ENCODE results near the gene SLC22A23. TPM values are rescaled to one million over a fixed set of nuclear protein-coding genes. Genes with fewer than 3 reads are reported as not detected.

The SLC22A23 gene
- total and polyA plus RNA-seq, 12 donors: 2.3 to 18.5 (median 5.3) TPM

DNA sequence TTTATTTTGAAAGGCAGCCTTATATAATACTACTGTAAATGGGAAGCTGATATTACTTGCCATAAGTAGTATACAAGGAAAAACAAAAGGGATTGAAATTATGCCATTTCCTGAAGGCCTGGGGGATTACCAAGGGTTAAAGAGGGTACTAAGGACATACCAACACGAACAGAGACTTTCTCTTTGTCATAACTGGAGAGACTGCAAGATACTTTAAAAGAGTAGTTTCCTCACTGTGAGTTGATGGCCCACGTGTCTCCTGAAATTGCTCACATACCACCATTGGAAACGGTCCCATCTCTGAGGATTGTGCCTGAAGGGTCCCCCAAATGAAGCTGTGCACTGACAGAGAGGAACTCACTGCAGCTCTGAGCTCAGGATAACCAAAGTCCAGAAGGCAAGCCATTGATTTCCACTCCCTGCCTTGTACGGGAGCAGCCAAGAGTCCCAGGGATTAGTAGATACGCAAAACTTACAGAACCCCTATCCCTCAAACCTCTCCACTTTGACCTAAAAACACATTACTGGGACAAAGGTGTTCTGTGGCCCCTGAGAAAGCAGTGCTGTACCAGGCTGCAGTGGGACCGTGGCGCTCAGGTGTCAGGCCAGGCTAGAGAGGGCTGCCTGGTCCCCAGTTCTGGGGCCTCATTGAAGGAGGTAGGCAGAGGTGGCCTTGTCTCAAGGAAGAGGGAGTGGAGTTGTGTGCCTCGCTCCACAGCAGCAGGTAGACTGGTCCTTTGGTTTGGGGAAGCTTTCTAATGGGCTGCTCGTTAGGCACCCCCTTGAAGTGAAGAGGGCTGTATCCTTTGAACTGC is 182.9 kb downstream of the SLC22A23 start:
- TF ChIP-seq, protein P1, sequence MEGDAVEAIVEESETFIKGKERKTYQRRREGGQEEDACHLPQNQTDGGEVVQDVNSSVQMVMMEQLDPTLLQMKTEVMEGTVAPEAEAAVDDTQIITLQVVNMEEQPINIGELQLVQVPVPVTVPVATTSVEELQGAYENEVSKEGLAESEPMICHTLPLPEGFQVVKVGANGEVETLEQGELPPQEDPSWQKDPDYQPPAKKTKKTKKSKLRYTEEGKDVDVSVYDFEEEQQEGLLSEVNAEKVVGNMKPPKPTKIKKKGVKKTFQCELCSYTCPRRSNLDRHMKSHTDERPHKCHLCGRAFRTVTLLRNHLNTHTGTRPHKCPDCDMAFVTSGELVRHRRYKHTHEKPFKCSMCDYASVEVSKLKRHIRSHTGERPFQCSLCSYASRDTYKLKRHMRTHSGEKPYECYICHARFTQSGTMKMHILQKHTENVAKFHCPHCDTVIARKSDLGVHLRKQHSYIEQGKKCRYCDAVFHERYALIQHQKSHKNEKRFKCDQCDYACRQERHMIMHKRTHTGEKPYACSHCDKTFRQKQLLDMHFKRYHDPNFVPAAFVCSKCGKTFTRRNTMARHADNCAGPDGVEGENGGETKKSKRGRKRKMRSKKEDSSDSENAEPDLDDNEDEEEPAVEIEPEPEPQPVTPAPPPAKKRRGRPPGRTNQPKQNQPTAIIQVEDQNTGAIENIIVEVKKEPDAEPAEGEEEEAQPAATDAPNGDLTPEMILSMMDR (IDR thresholded peaks at IDR 0.05): no peak
- no peak for TF ChIP-seq POLR2A (IDR thresholded peaks at IDR 0.05)
- H3K27me3 ChIP-seq: no peaks in the 10 kb centered on the region
- no peaks in the 10 kb centered on the region for H3K4me1 ChIP-seq (replicated peaks in 1 of 2)
- H3K27ac ChIP-seq: no peak overlapping the region
- 66 to 89% (median 83%) methylated on average over 3 to 9 of the region's 9 CpGs for WGBS, 4 donors
- DNase-seq: no peak
- H3K9me3 ChIP-seq (replicated peaks in 1 of 3): no peaks in the 10 kb centered on the region
- intact Hi-C loops (cut with DNase I): loop anchor here in 1 of 2 donors (10.0 kb wide), 1 partner anchor 721 kb away; no protein-coding TSS in a partner anchor
- H3K36me3 ChIP-seq (replicated peaks in 1 of 2): peaks cover 0 to 25% of the 10 kb centered on the region in 2 donors
- H3K4me3 ChIP-seq: no peak overlapping the region

DNA sequence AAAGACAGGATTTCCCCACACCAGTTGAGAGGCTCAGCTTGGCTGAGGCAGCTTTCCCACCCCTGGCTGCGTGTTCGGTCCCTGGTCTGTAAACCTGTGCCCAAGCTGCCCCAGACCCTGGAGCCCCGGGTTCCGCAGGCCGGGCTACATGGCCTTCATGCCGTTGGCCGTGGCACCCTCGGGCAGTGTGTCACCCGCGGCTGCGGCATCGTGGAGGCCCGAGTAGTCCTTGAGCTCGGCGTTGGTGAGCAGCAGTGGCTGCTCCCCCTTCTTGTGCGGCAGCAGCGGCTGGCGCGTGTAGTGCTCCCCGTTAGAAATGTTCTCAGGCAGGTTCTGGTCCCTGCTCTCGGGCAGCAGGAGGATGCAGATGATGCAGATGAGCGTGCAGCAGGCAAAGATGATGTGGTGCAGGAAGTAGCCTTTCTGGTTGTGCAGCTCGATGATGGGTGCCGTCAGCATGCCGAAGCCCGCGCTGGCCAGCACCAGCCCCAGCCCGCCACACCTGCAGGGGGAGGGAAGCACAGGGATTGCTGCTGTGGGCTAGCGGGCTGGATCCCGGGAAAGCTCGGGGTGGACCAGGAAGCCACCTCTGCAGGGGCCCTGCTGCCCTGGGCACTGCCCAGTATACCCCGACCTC is 183.8 kb downstream of the SLC22A23 start:
- DNase-seq: no peak
- no peak overlapping the region for H3K4me3 ChIP-seq
- H3K36me3 ChIP-seq (replicated peaks in 1 of 2): peaks cover 0 to 25% of the 10 kb centered on the region in 2 donors
- 74 to 94% (median 88%) methylated on average over 16 to 32 of the region's 32 CpGs for WGBS, 4 donors
- intact Hi-C loops (cut with DNase I): loop anchor here in 1 of 2 donors (10.0 kb wide), 1 partner anchor 722 kb away; no protein-coding TSS in a partner anchor
- TF ChIP-seq, protein P1 (IDR thresholded peaks at IDR 0.05): no peak
- H3K4me1 ChIP-seq (replicated peaks in 1 of 2): no peaks in the 10 kb centered on the region
- no peak overlapping the region for H3K27ac ChIP-seq
- H3K9me3 ChIP-seq (replicated peaks in 1 of 3): no peaks in the 10 kb centered on the region
- H3K27me3 ChIP-seq: no peaks in the 10 kb centered on the region

DNA sequence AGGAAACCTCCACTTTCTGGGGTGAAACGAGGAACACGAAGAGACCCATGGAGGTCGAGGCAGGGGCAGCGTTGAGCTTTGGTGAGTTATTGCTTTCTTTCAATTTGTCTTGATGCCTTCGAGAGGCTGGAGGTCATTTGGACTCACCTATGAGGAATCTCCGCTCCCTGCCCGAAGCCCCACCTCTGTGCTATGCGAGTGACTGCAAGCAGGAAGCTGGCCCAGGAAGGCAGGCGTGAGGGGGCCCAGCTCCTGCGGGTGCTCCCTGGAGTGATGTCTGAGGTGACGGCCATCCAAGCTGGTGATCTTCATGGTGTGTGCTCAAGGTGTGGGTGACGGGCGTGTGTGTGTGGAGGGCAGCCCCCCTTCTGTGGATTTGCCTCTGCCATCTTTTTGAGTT is 185.1 kb downstream of the SLC22A23 start:
- WGBS, 4 donors: 88 to 92% (median 90%) methylated on average over 8 to 13 of the region's 13 CpGs
- no peak for DNase-seq
- intact Hi-C loops (cut with DNase I): loop anchor here in 1 of 2 donors (10.0 kb wide), 1 partner anchor 723 kb away; no protein-coding TSS in a partner anchor
- no peak overlapping the region for H3K27ac ChIP-seq
- peaks cover 0 to 25% of the 10 kb centered on the region in 2 donors for H3K36me3 ChIP-seq (replicated peaks in 1 of 2)
- TF ChIP-seq POLR2A (IDR thresholded peaks at IDR 0.05): no peak
- TF ChIP-seq, protein P1 (IDR thresholded peaks at IDR 0.05): no peak
- H3K9me3 ChIP-seq (replicated peaks in 1 of 3): no peaks in the 10 kb centered on the region
- H3K4me3 ChIP-seq: no peak overlapping the region
- no peaks in the 10 kb centered on the region for H3K27me3 ChIP-seq
- H3K4me1 ChIP-seq (replicated peaks in 1 of 2): no peaks in the 10 kb centered on the region

DNA sequence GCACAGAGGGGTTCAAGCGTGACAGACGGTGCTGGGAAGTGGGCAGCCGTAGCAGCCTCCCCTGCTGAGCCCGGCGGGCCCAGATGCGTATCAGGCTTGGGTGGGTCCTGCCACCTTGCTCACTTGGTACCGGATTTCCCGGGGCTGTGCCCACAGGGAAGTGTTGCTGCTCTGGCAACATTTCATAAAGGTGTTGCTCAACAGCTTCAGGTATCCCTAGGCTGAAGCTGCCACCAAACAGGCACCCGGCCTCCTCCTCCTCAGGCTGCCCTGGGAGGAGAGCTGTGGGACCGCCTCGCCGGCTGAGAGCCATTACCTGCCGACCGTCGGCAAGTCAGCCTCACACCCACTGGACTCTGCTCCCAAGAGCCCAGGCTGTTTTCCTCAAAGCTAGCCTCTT is 186.6 kb downstream of the SLC22A23 start:
- Histone ChIP-seq H3K27me3 (no peaks in the 10 kb centered on the region), H3K4me3 (no peak overlapping the region), H3K4me1 (replicated peaks in 1 of 2) (no peaks in the 10 kb centered on the region), H3K36me3 (replicated peaks in 1 of 2) (peaks cover 0 to 25% of the 10 kb centered on the region in 2 donors), H3K27ac (no peak overlapping the region), H3K9me3 (replicated peaks in 1 of 3) (no peaks in the 10 kb centered on the region)
- WGBS, 4 donors: 77 to 91% (median 87%) methylated on average over 6 to 15 of the region's 15 CpGs
- no peak for DNase-seq
- intact Hi-C loops (cut with DNase I): loop anchor here in 1 of 2 donors (10.0 kb wide), 1 partner anchor 725 kb away; no protein-coding TSS in a partner anchor
- TF ChIP-seq, protein P1 (IDR thresholded peaks at IDR 0.05): no peak
- no peak for TF ChIP-seq POLR2A (IDR thresholded peaks at IDR 0.05)

All from adrenal gland (tissue), 12 donors.